HFFc6 (cell line): Measurements from ENCODE around the gene CRYBG1. TPM values are rescaled to one million over a fixed set of nuclear protein-coding genes. Genes with fewer than 3 reads are reported as not detected.

Experiments
- DNase-seq: peaks from one replicate; pipeline ENCODE4 v3.0.0-alpha.2; 2018
- H3K27ac Mint-ChIP-seq: 2 replicates; pipeline ENCODE4 v1.8.0; 2020; ENCODE audit warnings: mild to moderate bottlenecking, mixed read lengths
- H3K27me3 Mint-ChIP-seq: 2 replicates; pipeline ENCODE4 v1.8.0; 2021; ENCODE audit warnings: mild to moderate bottlenecking, moderate library complexity, mixed read lengths; ENCODE audit not compliant: insufficient read depth
- H3K36me3 Mint-ChIP-seq: 2 replicates; pipeline ENCODE4 v1.8.0; 2021; ENCODE audit warnings: low read depth, mixed read lengths
- H3K4me1 Mint-ChIP-seq: 2 replicates; pipeline ENCODE4 v1.8.0; 2020; ENCODE audit warnings: low read depth, mixed read lengths
- H3K4me3 Mint-ChIP-seq: 2 replicates; pipeline ENCODE4 v1.8.0; 2020; ENCODE audit warnings: mild to moderate bottlenecking, moderate library complexity, mixed read lengths
- H3K9me3 Mint-ChIP-seq: 2 replicates; pipeline ENCODE4 v1.8.0; 2020; ENCODE audit warnings: mild to moderate bottlenecking, mixed read lengths
- total RNA-seq, 6 experiments: library from RNA; stranded (reverse); fragmentation: NEBNext Ultra II Directional; extraction: Animal tissue kit (Norgen Biotek cat#: 25700); gene quantifications; 2 replicates in 1 of 6; 3 replicates in 5 of 6; pipeline ENCODE4 v1.2.3, GENCODE V29; 2021
- TF ChIP-seq, protein P1 (sequence below): fragments of 200-600 bp; sonication (generic); IDR thresholded peaks from 2 replicates; pipeline ENCODE4 v1.5.0; 2021; ENCODE audit warnings: antibody characterized with exemption, mild to moderate bottlenecking

Gene CRYBG1
- total RNA-seq, 6 experiments from 2014 or later: 8.2 to 10.9 (median 9.8) TPM

DNA sequence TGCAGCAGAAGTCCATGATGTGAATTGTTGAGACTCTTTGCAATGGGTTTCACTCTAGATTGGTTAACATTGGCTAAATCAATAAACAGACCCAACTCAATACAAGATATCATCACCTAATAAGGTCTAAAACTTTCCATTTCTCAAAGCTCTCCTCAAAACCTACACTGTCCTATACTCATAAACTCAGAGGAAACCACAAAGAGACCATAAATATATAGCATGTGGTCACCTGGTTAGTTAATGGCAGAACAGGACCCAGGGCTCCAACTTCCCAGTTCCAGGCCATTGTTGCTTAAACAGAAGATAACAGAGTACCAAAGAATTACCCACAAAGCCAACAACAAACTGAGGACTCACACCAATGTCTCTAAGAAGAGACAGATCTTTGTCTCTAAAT is 256.8 kb downstream of the CRYBG1 start:
- H3K4me1 Mint-ChIP-seq: peaks cover 12% of the 10 kb centered on the region
- TF ChIP-seq, protein P1, sequence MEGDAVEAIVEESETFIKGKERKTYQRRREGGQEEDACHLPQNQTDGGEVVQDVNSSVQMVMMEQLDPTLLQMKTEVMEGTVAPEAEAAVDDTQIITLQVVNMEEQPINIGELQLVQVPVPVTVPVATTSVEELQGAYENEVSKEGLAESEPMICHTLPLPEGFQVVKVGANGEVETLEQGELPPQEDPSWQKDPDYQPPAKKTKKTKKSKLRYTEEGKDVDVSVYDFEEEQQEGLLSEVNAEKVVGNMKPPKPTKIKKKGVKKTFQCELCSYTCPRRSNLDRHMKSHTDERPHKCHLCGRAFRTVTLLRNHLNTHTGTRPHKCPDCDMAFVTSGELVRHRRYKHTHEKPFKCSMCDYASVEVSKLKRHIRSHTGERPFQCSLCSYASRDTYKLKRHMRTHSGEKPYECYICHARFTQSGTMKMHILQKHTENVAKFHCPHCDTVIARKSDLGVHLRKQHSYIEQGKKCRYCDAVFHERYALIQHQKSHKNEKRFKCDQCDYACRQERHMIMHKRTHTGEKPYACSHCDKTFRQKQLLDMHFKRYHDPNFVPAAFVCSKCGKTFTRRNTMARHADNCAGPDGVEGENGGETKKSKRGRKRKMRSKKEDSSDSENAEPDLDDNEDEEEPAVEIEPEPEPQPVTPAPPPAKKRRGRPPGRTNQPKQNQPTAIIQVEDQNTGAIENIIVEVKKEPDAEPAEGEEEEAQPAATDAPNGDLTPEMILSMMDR: no peak
- no peak for DNase-seq
- no peak overlapping the region for H3K4me3 Mint-ChIP-seq
- peaks cover 4% of the 10 kb centered on the region for H3K36me3 Mint-ChIP-seq
- H3K27me3 Mint-ChIP-seq: no peaks in the 10 kb centered on the region
- H3K27ac Mint-ChIP-seq: no peak overlapping the region
- no peaks in the 10 kb centered on the region for H3K9me3 Mint-ChIP-seq

GRCh38 chr6:106617857-106618256 is 257.3 kb downstream of the CRYBG1 start:
- Mint-ChIP-seq H3K4me3 (no peak overlapping the region), H3K27ac (no peak overlapping the region), H3K9me3 (no peaks in the 10 kb centered on the region), H3K4me1 (peaks cover 12% of the 10 kb centered on the region), H3K36me3 (peaks cover 10% of the 10 kb centered on the region), H3K27me3 (no peaks in the 10 kb centered on the region)
- TF ChIP-seq, protein P1: no peak
- no peak for DNase-seq

GRCh38 chr6:106618324-106618723 is 257.8 kb downstream of the CRYBG1 start:
- H3K27me3 Mint-ChIP-seq: no peaks in the 10 kb centered on the region
- H3K4me1 Mint-ChIP-seq: peaks cover 12% of the 10 kb centered on the region
- no peak overlapping the region for H3K27ac Mint-ChIP-seq
- TF ChIP-seq, protein P1: no peak
- no peak for DNase-seq
- H3K9me3 Mint-ChIP-seq: no peaks in the 10 kb centered on the region
- H3K4me3 Mint-ChIP-seq: no peak overlapping the region
- peaks cover 14% of the 10 kb centered on the region for H3K36me3 Mint-ChIP-seq

DNA sequence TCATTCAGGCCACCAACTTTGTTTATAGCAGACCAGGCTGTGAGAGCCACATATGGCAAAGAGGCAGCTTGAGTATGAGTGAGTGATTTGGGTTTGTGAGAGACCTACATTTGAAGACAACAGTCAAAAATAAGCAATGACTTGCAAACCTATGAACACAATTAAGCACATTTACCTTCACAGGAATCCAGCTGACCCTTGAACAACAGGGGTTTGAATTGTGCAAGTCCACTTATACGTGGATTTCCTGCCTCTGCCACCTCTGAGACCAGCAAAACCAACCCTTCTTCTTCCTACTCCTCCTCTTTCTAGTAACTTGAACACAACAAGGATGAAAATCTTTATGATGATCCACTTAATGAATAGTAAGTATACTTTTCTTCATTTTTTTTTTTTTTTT is 258.7 kb downstream of the CRYBG1 start:
- no peaks in the 10 kb centered on the region for H3K27me3 Mint-ChIP-seq
- peaks cover 14% of the 10 kb centered on the region for H3K36me3 Mint-ChIP-seq
- H3K4me3 Mint-ChIP-seq: no peak overlapping the region
- TF ChIP-seq, protein P1: no peak
- H3K4me1 Mint-ChIP-seq: peaks cover 12% of the 10 kb centered on the region
- H3K9me3 Mint-ChIP-seq: no peaks in the 10 kb centered on the region
- H3K27ac Mint-ChIP-seq: no peak overlapping the region
- DNase-seq: no peak

GRCh38 chr6:106620931-106621672 is 260.6 kb downstream of the CRYBG1 start:
- Mint-ChIP-seq H3K9me3 (no peaks in the 10 kb centered on the region), H3K27ac (peak overlapping the region; percentile 48; the same call in 1 of the 2 replicates), H3K4me3 (no peak overlapping the region), H3K4me1 (peaks cover 15% of the 10 kb centered on the region), H3K27me3 (no peaks in the 10 kb centered on the region), H3K36me3 (peaks cover 14% of the 10 kb centered on the region)
- TF ChIP-seq, protein P1: no peak
- DNase-seq: peak; percentile 40

Other genes with a start within 250 kb of the CRYBG1 start
- gene ATG5, start 35.0 kb upstream of the CRYBG1 start, total RNA-seq: 10 to 100 TPM; 19.4 to 24.8 (median 21.5) TPM